ENCODE results near the gene ERC2. TPM values are rescaled to one million over a fixed set of nuclear protein-coding genes. Genes with fewer than 3 reads are reported as not detected.

Gene ERC2
- polyA plus RNA-seq, 3 donors, result not detected

DNA sequence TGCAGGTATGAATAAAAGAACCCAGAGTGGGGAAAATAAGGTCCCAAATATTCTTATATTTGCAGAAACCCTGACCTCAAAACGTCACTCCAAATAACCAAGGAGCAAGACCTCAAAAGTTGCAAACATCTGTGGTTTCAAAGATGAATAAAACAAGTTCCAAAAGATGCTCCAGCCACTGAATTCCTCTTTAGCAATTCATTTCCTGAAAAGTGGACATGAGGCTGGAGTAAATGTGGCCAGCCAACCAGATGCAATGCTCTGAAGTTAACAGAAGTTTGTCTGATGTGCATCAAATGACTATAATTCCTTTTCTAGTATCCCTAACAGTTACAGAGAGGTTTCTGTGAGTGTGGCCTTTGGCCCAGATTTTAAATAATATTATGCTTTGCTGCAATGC, 910.0 kb downstream of the ERC2 start:
- Histone ChIP-seq H3K79me2 (ENCODE audit: insufficient read depth, low read length) (no peaks in the 10 kb centered on the region), H3K27me3 (ENCODE audit: control insufficient read depth in 2 of 2, insufficient read depth in 2 of 2, low read length in 2 of 2) (no peaks in the 10 kb centered on the region), H3K4me2 (replicated peaks; ENCODE audit: extremely low read depth, low read length, poor library complexity, severe bottlenecking) (no peak overlapping the region), H3K36me3 (replicated peaks in 1 of 2; ENCODE audit: control insufficient read depth in 1 of 2, insufficient read depth in 2 of 2, low read length in 2 of 2) (no peaks in the 10 kb centered on the region), H3K27ac (ENCODE audit: low read depth in 1 of 2, low read length in 2 of 2) (no peak overlapping the region), H3K9me3 (replicated peaks in 1 of 2; ENCODE audit: control insufficient read depth in 1 of 2, insufficient read depth in 1 of 2, low read length in 2 of 2) (no peaks in the 10 kb centered on the region), H3K4me3 (replicated peaks in 1 of 3; ENCODE audit: low read depth in 2 of 3, low read length in 3 of 3) (no peak overlapping the region), H3K9ac (ENCODE audit: insufficient read depth, low read length, poor library complexity, severe bottlenecking) (no peak overlapping the region), H2AFZ (ENCODE audit: insufficient read depth, low read depth, low read length, poor library complexity, severe bottlenecking) (no peak overlapping the region), H4K20me1 (ENCODE audit: insufficient read depth, low read length) (no peaks in the 10 kb centered on the region), H3K4me1 (ENCODE audit: control insufficient read depth in 1 of 2, insufficient read depth in 2 of 2, low read length in 2 of 2) (no peaks in the 10 kb centered on the region)
- intact Hi-C loops (cut with micrococcal nuclease), result no loop called here
- Mint-ChIP-seq H3K9me3 (peaks cover 0 to 11% (median 4%) of the 10 kb centered on the region in 7 donors), H3K27me3 (ENCODE audit: low read depth in 3 of 3) (peaks cover 2 to 6% (median 5%) of the 10 kb centered on the region in 3 donors), H3K36me3 (no peaks in the 10 kb centered on the region), H3K4me3 (no peak overlapping the region), H3K4me1 (no peaks in the 10 kb centered on the region), H3K27ac (no peak overlapping the region)
- no CpG with 5 or more reads among the region's 1 CpG for WGBS (ENCODE audit: insufficient coverage)
- TF ChIP-seq, protein P1, sequence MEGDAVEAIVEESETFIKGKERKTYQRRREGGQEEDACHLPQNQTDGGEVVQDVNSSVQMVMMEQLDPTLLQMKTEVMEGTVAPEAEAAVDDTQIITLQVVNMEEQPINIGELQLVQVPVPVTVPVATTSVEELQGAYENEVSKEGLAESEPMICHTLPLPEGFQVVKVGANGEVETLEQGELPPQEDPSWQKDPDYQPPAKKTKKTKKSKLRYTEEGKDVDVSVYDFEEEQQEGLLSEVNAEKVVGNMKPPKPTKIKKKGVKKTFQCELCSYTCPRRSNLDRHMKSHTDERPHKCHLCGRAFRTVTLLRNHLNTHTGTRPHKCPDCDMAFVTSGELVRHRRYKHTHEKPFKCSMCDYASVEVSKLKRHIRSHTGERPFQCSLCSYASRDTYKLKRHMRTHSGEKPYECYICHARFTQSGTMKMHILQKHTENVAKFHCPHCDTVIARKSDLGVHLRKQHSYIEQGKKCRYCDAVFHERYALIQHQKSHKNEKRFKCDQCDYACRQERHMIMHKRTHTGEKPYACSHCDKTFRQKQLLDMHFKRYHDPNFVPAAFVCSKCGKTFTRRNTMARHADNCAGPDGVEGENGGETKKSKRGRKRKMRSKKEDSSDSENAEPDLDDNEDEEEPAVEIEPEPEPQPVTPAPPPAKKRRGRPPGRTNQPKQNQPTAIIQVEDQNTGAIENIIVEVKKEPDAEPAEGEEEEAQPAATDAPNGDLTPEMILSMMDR (IDR thresholded peaks at IDR 0.05), result no peak
- DNase-seq, result no peak

- intact Hi-C loops (cut with micrococcal nuclease), result no loop called here
- no peak overlapping the region for H3K9ac ChIP-seq (ENCODE audit: insufficient read depth, low read length, poor library complexity, severe bottlenecking)
- H3K79me2 ChIP-seq (ENCODE audit: insufficient read depth, low read length), result no peaks in the 10 kb centered on the region
- no peak overlapping the region for H3K4me3 ChIP-seq (replicated peaks in 1 of 3; ENCODE audit: low read depth in 2 of 3, low read length in 3 of 3)
- TF ChIP-seq, protein P1 (IDR thresholded peaks at IDR 0.05), result no peak
- no peaks in the 10 kb centered on the region for H3K36me3 ChIP-seq (replicated peaks in 1 of 2; ENCODE audit: control insufficient read depth in 1 of 2, insufficient read depth in 2 of 2, low read length in 2 of 2)
- H3K4me3 Mint-ChIP-seq, result no peak overlapping the region
- no peaks in the 10 kb centered on the region for H4K20me1 ChIP-seq (ENCODE audit: insufficient read depth, low read length)
- H3K9me3 Mint-ChIP-seq, result peaks cover 0 to 11% (median 3%) of the 10 kb centered on the region in 7 donors
- peaks cover 2 to 4% (median 4%) of the 10 kb centered on the region in 3 donors for H3K27me3 Mint-ChIP-seq (ENCODE audit: low read depth in 3 of 3)
- 60% methylated on average over 1 of the region's 1 CpG for WGBS (ENCODE audit: insufficient coverage)
- no peaks in the 10 kb centered on the region for H3K4me1 ChIP-seq (ENCODE audit: control insufficient read depth in 1 of 2, insufficient read depth in 2 of 2, low read length in 2 of 2)
- H3K27ac Mint-ChIP-seq, result peak overlapping the region in 1 of 7 donors; percentile 1
- H3K4me1 Mint-ChIP-seq, result no peaks in the 10 kb centered on the region
- H2AFZ ChIP-seq (ENCODE audit: insufficient read depth, low read depth, low read length, poor library complexity, severe bottlenecking), result no peak overlapping the region
- H3K27ac ChIP-seq (ENCODE audit: low read depth in 1 of 2, low read length in 2 of 2), result no peak overlapping the region
- H3K27me3 ChIP-seq (ENCODE audit: control insufficient read depth in 2 of 2, insufficient read depth in 2 of 2, low read length in 2 of 2), result no peaks in the 10 kb centered on the region
- H3K36me3 Mint-ChIP-seq, result no peaks in the 10 kb centered on the region
- no peak overlapping the region for H3K4me2 ChIP-seq (replicated peaks; ENCODE audit: extremely low read depth, low read length, poor library complexity, severe bottlenecking)
- no peaks in the 10 kb centered on the region for H3K9me3 ChIP-seq (replicated peaks in 1 of 2; ENCODE audit: control insufficient read depth in 1 of 2, insufficient read depth in 1 of 2, low read length in 2 of 2)
- DNase-seq, result no peak
Observed at GRCh38 chr3:55557549-55557948, 910.7 kb downstream of the ERC2 start.

Measured in CD14-positive monocyte (primary cell).